ENCODE results near the gene EIF4G3.
"Not testable (repeated sequence)": the region's sequence is repeated elsewhere in the genome, so short reads cannot be mapped to it uniquely, and the experiment has no call there.

Gene EIF4G3

GRCh38 chr1:20811916-20812315 lies 364.8 kb downstream of the EIF4G3 start:
- no peaks in the 10 kb centered on the region for H3K4me1 ChIP-seq (ENCODE audit: insufficient read depth, poor library complexity, severe bottlenecking)
- no peaks in the 10 kb centered on the region for H3K9me3 ChIP-seq (ENCODE audit: severe bottlenecking)
- H3K36me3 ChIP-seq (ENCODE audit: low read depth): peaks cover 37% of the 10 kb centered on the region
- no peaks in the 10 kb centered on the region for H3K27me3 ChIP-seq (ENCODE audit: insufficient read depth, poor library complexity, severe bottlenecking)
- ATAC-seq (ENCODE audit: low read depth) (no peak), DNase-seq (ENCODE audit: low spot score) (no peak)
- H3K4me3 ChIP-seq (ENCODE audit: severe bottlenecking): no peak overlapping the region
- TF ChIP-seq, protein P1, sequence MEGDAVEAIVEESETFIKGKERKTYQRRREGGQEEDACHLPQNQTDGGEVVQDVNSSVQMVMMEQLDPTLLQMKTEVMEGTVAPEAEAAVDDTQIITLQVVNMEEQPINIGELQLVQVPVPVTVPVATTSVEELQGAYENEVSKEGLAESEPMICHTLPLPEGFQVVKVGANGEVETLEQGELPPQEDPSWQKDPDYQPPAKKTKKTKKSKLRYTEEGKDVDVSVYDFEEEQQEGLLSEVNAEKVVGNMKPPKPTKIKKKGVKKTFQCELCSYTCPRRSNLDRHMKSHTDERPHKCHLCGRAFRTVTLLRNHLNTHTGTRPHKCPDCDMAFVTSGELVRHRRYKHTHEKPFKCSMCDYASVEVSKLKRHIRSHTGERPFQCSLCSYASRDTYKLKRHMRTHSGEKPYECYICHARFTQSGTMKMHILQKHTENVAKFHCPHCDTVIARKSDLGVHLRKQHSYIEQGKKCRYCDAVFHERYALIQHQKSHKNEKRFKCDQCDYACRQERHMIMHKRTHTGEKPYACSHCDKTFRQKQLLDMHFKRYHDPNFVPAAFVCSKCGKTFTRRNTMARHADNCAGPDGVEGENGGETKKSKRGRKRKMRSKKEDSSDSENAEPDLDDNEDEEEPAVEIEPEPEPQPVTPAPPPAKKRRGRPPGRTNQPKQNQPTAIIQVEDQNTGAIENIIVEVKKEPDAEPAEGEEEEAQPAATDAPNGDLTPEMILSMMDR (IDR thresholded peaks at IDR 0.05; ENCODE audit: poor library complexity, severe bottlenecking): no peak
- H3K27ac ChIP-seq (ENCODE audit: poor library complexity, severe bottlenecking): no peak overlapping the region

DNA sequence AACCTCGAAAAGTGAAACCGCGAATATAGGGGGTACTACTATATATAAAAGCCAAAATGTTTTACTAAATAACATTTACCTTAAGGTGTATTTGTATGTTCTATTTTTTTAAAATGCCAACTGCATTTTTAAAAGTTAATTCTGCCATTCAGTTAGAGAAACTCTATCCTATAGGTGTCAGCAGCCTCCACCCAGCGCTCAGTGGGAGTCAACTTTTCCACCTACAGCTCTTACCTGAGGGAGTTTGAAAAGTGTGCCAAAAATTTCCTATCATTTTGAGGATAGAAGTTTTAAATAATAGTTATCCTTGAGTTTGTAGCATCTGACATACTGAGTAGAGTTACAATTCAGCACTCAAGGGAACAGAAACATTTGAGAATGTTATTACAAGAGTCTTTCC lies 383.5 kb downstream of the EIF4G3 start:
- H3K27ac ChIP-seq (ENCODE audit: poor library complexity, severe bottlenecking): no peak overlapping the region
- ATAC-seq (ENCODE audit: low read depth) (no peak), DNase-seq (ENCODE audit: low spot score) (no peak)
- H3K4me3 ChIP-seq (ENCODE audit: severe bottlenecking): no peak overlapping the region
- TF ChIP-seq, protein P1 (IDR thresholded peaks at IDR 0.05; ENCODE audit: poor library complexity, severe bottlenecking): no peak
- H3K27me3 ChIP-seq (ENCODE audit: insufficient read depth, poor library complexity, severe bottlenecking): no peaks in the 10 kb centered on the region
- no peaks in the 10 kb centered on the region for H3K9me3 ChIP-seq (ENCODE audit: severe bottlenecking)
- H3K4me1 ChIP-seq (ENCODE audit: insufficient read depth, poor library complexity, severe bottlenecking): no peaks in the 10 kb centered on the region
- H3K36me3 ChIP-seq (ENCODE audit: low read depth): no peaks in the 10 kb centered on the region

- ATAC-seq (ENCODE audit: low read depth) (no peak), DNase-seq (ENCODE audit: low spot score) (no peak)
- H3K9me3 ChIP-seq (ENCODE audit: severe bottlenecking): no peaks in the 10 kb centered on the region
- H3K4me3 ChIP-seq (ENCODE audit: severe bottlenecking): no peak overlapping the region
- TF ChIP-seq, protein P1 (IDR thresholded peaks at IDR 0.05; ENCODE audit: poor library complexity, severe bottlenecking): no peak
- H3K36me3 ChIP-seq (ENCODE audit: low read depth): no peaks in the 10 kb centered on the region
- H3K27ac ChIP-seq (ENCODE audit: poor library complexity, severe bottlenecking): no peak overlapping the region
- no peaks in the 10 kb centered on the region for H3K4me1 ChIP-seq (ENCODE audit: insufficient read depth, poor library complexity, severe bottlenecking)
- no peaks in the 10 kb centered on the region for H3K27me3 ChIP-seq (ENCODE audit: insufficient read depth, poor library complexity, severe bottlenecking)
Observed at GRCh38 chr1:20792196-20792595, 384.5 kb downstream of the EIF4G3 start.

GRCh38 chr1:20790785-20791184 lies 385.9 kb downstream of the EIF4G3 start:
- Histone ChIP-seq H3K9me3 (ENCODE audit: severe bottlenecking) (no peaks in the 10 kb centered on the region), H3K27me3 (ENCODE audit: insufficient read depth, poor library complexity, severe bottlenecking) (no peaks in the 10 kb centered on the region), H3K4me3 (ENCODE audit: severe bottlenecking) (no peak overlapping the region), H3K4me1 (ENCODE audit: insufficient read depth, poor library complexity, severe bottlenecking) (no peaks in the 10 kb centered on the region), H3K36me3 (ENCODE audit: low read depth) (peaks cover 5% of the 10 kb centered on the region; the same call in 1 of the 2 replicates), H3K27ac (ENCODE audit: poor library complexity, severe bottlenecking) (no peak overlapping the region)
- TF ChIP-seq, protein P1 (IDR thresholded peaks at IDR 0.05; ENCODE audit: poor library complexity, severe bottlenecking): no peak
- DNase-seq (ENCODE audit: low spot score): no peak
- ATAC-seq (ENCODE audit: low read depth): no peak

GRCh38 chr1:20789598-20789997 lies 387.1 kb downstream of the EIF4G3 start:
- H3K4me1 ChIP-seq (ENCODE audit: insufficient read depth, poor library complexity, severe bottlenecking); H3K27ac ChIP-seq (ENCODE audit: poor library complexity, severe bottlenecking); DNase-seq (ENCODE audit: low spot score); ATAC-seq (ENCODE audit: low read depth); H3K9me3 ChIP-seq (ENCODE audit: severe bottlenecking); H3K4me3 ChIP-seq (ENCODE audit: severe bottlenecking); H3K27me3 ChIP-seq (ENCODE audit: insufficient read depth, poor library complexity, severe bottlenecking): not testable (repeated sequence)
- peaks cover 16% of the 10 kb centered on the region; the same call in 1 of the 2 replicates for H3K36me3 ChIP-seq (ENCODE audit: low read depth)

Measured in RWPE2 (cell line).